IPS DF 4.7 (cell line): Measurements from ENCODE around the gene ELMO1.
A peak's percentile ranks its signal among the peaks of the same experiment; 100 is the strongest.

Experiments
- DNase-seq: peaks from one replicate; pipeline ENCODE4 v3.0.0-alpha.2; 2013; ENCODE audit warnings: low spot score; ENCODE audit errors: extremely low read depth

ELMO1 gene

DNA sequence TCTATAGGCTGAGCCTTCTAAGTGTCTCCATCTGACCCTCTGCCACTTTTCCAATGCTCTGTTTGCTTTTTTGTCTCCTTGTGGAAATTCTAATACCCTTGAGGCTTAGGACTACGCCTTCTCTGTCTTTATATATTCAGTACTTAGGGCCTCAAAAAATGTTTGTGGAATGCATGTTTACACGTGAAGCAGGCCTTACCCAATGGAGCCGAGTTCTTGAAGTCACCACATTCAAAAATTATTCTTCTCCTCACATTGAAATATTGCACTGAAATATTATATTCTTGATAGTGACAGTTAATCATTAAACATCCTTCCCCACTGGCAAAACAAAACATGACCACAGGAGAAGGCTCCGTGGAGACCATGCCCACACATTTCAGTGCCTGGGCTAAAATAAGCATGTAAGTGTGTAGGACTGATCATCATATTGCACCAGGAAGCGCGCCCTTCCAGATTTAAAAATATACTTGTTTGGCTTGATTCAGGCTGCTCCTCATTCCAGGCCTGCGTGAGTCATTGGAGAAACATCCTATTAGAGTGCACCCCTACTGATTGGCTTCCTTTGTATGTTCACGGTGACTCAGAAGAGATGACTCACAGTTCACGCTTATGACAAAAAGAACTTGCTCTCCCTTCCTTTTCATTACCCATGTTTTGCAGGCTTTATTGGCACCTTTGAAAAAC is 416.9 kb downstream of the ELMO1 start:
- DNase-seq: peak; percentile 74

DNA sequence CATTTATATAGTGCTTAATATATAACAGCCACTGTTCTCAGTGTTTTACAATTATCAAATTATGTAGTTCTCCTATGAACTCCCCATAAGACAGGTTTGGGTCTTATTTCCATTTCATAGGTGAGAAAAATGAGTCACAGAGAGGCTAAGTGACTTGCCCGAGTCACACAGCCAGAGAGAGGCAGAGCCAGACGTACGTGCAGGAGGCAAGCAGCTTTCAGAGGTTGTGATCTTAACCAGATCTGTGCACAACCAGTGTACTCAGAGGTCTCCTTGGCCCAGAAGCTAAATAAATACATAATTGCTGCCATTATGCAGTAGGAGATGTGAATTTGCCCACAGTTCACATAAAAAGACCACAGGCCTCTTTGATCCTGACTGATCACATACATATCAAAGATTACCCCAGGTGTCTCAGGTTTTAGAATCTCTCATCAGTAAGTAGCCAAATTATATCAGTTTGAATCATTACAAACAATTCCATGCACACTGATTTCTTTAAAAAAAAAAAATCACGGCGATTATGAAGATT is 419.7 kb downstream of the ELMO1 start:
- DNase-seq: no peak

GRCh38 chr7:37027557-37028341 is 420.9 kb downstream of the ELMO1 start:
- no peak for DNase-seq

DNA sequence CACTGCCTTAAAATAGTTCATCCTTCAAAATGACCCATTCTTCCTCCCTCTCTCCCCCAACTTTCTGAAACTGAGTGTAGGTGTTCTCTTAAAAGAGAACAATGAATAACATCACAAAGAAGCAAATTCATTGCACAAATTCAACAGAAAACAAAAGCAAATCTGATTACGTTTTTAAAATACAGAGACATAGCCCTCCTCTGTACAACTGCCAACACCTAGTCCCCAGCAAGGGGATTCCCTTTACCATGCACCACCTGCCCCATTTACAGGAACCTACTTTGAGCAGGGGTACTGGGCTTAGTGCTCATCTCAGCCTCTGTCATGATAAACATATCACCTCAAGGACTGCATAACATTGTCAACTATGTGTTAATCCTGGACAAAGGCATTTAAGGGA is 421.6 kb downstream of the ELMO1 start:
- no peak for DNase-seq

GRCh38 chr7:37018954-37019353 is 429.7 kb downstream of the ELMO1 start:
- DNase-seq: no peak

DNA sequence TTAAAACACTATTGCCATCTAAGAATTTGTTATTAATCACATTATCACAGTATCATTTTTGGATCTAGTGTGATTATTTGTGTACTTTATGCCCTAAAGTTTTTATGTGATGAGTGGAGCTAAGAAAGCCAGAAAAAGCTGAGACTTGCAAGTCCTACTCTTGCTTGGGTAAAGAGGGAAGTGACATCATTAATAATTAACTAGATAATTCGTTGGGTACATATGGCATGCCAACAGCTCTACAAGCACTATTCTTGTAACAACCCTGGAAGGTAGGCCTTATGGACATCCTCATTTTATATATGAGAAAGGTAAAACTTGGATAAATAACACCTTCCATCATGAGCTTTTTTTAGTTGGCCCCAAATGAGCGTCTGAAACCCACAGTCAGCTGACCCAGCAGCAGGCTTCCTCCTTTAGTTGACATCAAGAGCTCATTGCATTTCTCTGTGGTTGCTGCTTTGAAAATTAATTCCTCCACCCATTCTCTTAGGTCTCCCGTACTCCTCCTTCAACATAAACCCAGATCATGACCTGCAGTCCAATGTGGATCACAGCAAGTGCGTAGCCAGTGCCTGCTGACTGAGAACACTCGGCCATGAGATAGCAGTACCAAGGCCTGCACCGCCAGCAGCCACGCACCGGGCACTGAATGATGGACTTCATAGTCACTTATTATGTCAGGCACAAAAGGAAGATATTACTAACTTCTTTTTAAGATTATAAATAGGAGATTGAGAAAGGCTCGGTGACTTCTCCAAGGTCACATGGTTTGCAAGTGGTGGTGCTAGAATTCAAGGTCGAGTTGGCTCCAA is 432.4 kb downstream of the ELMO1 start:
- no peak for DNase-seq

GRCh38 chr7:37015353-37016034 is 433.2 kb downstream of the ELMO1 start:
- DNase-seq: no peak

DNA sequence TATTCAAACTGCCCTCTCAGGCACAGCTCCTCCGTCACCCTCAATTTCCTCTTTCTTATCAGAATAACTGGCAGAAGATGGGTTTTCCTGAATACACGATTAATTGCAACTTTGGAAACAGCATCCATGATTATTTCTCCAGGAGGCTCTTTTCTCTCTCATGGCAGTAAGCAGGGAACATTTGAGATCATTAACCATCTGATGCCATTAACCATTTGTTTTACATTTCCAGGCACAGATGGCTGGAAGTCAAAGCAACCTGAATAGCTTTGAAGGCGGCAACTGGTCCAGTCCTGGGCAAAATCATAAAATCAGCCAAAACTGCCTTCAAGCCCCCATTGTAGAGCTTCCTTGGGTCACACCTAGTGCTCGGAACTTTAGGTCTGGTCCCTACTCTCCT is 434.9 kb downstream of the ELMO1 start:
- DNase-seq: no peak

DNA sequence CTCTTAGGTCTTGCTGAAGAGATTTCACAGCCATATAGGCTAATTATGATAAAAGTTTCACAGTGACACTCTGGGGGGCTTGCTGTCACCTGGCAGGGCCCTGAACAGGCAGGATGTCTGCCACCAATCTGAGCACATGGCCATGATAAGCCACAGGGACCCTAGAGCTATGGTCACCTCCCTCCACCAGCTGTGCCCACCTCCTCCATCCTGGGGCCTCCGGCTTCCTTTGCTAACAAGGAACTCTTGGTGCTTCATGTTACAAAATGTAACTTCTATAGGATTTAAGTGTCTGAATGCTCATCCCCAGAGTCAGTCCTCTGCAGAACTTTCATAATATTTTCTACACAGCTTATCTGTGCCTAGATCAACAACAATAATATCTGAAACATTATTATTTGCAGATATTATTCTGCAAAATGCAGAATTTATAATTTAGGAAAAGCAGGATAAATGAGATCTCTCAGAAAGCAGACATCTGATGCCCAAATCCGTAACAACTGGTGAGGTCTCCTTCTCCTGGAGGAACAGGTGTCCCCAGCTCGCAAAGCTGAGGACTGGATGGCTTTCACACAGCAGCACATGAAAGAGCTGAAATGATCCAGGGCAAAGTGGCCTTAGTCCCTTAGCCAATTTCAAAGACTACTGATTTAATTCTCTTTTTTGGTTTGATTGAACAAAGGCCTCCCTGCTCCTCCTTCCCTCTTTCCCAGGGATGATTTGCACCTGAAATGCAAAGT is 437.3 kb downstream of the ELMO1 start:
- no peak for DNase-seq

DNA sequence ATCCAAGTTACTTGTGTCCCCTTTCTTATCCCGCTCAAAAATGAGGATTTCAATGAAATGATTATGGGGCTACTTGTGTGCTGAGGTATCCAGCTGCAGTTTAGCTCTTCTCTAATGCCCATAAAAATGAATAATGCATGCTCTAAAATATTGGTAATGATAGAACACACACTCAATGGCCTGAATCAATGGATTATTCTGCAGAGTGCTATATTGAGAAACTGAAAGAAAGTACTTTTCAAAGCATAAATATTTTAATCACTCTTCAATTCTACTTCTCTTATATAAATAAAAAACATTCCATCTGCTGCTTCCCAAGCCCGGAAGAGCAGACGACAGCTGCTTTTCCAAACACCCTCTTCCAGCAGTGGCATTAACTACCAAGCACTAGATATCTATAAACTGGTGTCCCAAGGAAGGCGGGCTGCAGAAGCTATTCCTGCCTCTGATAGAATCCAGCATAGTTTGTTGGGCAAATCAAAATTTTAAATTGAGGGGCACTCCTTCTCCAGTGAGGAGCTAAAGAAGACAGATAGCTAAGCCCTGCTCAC is 439.5 kb downstream of the ELMO1 start:
- DNase-seq: no peak

GRCh38 chr7:37007691-37008090 is 441.0 kb downstream of the ELMO1 start:
- DNase-seq: no peak

- no peak for DNase-seq
Observed at GRCh38 chr7:37007268-37007667, 441.4 kb downstream of the ELMO1 start.

DNA sequence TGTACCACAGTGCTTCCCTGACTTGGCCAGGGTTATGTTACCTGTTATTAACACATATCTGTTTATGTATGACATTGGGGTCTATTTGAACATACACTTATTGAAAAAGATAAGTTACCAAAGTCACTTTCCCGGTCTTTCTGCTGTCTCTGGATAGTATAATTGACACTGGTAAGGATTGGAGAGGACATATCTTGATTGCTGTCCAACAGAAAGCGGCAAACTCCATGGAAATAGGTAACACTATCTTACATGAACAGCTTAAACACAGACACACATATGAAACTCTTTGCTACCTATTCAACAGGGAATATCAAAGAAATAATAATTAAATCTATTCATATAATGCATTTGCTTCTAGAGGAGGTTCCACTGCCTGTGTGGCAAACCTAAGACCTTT is 441.9 kb downstream of the ELMO1 start:
- no peak for DNase-seq

- no peak for DNase-seq
Observed at GRCh38 chr7:37000511-37000910, 448.2 kb downstream of the ELMO1 start.

GRCh38 chr7:36999626-37000485 is 448.8 kb downstream of the ELMO1 start:
- DNase-seq: no peak

- no peak for DNase-seq
Observed at GRCh38 chr7:36995776-36996175, 452.9 kb downstream of the ELMO1 start.

DNA sequence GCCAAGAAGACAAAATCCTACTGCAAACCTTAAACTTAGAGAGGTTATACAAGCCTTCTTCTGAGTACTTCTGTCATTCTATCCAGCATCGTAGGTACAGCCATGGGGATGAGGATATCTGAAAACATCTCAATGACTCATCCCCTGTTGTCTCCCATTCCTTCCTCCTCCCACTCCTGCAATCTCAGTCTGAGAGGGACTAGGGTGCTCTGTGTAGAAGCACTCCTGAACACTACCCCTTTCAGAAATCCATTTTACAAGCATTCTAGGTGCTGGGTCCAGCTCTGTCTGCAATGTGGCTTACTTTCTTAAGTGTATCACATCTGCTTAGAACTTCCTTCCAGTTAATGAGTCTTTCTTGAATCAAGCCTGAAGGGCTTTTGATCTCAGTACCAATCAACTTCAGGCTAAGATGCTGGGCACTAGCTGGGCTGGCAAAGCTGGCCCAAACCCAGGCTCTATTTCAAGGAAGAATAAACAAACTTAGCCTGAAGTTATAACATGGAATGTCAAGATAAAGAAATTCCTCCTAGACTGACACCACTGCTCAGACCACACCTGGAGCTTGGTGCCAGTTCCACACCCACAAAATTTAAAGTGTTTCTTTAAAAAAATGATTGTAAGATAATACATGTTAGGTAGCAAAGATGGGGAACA is 454.1 kb downstream of the ELMO1 start:
- DNase-seq: no peak

DNA sequence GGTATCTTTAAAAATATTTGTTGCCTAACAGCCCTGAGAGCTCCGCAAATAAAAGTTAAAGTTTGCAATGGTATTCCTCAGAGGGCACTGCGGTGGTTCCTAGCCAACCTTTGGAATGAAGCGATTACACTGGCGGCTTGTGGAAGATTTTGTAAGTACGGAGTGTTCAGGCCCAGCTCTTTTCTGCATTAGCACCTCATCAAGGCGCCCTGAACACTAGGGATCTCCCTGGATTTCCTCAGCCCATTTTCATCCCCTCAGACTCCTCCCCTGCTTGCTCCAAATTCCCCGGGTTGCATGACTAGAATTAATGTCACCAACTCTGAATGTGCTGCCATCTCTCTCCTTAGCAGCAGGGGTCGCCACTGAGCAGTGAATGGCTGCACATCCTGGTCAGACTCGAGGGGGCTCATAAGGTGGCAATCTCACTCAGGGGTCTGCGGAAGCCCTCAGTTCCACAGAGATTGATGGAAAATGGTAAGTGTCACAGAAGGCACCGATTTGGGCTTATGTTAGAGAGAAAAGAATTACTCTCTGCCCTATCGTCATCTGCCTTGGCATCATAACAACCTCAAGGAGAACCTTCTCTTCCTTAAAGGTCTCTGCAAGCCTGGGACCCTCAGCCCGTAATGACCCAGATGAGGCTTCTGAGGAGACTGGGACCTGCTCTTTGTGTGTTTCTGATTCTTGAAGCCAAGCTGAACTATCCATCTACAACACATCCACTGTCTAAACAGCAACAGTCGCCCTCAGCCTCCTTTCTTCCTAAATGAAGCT is 461.5 kb downstream of the ELMO1 start:
- no peak for DNase-seq
